Mesenteric fat pad (tissue), 1 donor: ENCODE results near the gene MRC2. TPM values are rescaled to one million over a fixed set of nuclear protein-coding genes. Genes with fewer than 3 reads are reported as not detected.

ENCODE experiments used
- DNase-seq: peaks from one replicate; pipeline ENCODE4 v3.0.0-alpha.2; 2020; ENCODE audit warnings: low spot score
- total RNA-seq: library from RNA; stranded (reverse); fragmentation: NEBNext Ultra II Directional; extraction: Animal tissue kit (Norgen Biotek cat#: 25700); gene quantifications from one replicate; pipeline ENCODE4 v1.2.1, GENCODE V29; 2021
- donor health status: DM: yes; HTN: yes; CAD: no.

Gene MRC2
- total RNA-seq, 1 donor from 2014 or later = 46.1 TPM

GRCh38 chr17:62716834-62717588, 89.5 kb downstream of the MRC2 start:
- no peak for DNase-seq

- no peak for DNase-seq
Measured at GRCh38 chr17:62717589-62717855, 90.1 kb downstream of the MRC2 start.

GRCh38 chr17:62717889-62718288, 90.4 kb downstream of the MRC2 start:
- no peak for DNase-seq

- no peak for DNase-seq
Measured at GRCh38 chr17:62718429-62718828, 91.0 kb downstream of the MRC2 start.

GRCh38 chr17:62719586-62719985, 92.1 kb downstream of the MRC2 start:
- DNase-seq = no peak

GRCh38 chr17:62720126-62720850, 92.8 kb downstream of the MRC2 start:
- no peak for DNase-seq

GRCh38 chr17:62722625-62723024, 95.2 kb downstream of the MRC2 start:
- no peak for DNase-seq

- DNase-seq = no peak
Measured at GRCh38 chr17:62723842-62724241, 96.4 kb downstream of the MRC2 start.

- DNase-seq = no peak
Measured at GRCh38 chr17:62724398-62725146, 97.1 kb downstream of the MRC2 start.

GRCh38 chr17:62725791-62726249, 98.3 kb downstream of the MRC2 start:
- DNase-seq = no peak

- DNase-seq = no peak
Measured at GRCh38 chr17:62727916-62728672, 100.6 kb downstream of the MRC2 start.

GRCh38 chr17:62732125-62732524, 104.7 kb downstream of the MRC2 start:
- no peak for DNase-seq

- DNase-seq = no peak
Measured at GRCh38 chr17:62735044-62735651, 107.7 kb downstream of the MRC2 start.

- no peak for DNase-seq
Measured at GRCh38 chr17:62737513-62737912, 110.0 kb downstream of the MRC2 start.

- no peak for DNase-seq
Measured at GRCh38 chr17:62738281-62738680, 110.8 kb downstream of the MRC2 start.

GRCh38 chr17:62739645-62740388, 112.3 kb downstream of the MRC2 start:
- no peak for DNase-seq

- no peak for DNase-seq
Measured at GRCh38 chr17:62741290-62741689, 113.8 kb downstream of the MRC2 start.
